GM12872 (cell line): Measurements from ENCODE around the gene MRPL24.

Experiments used
- CTCF ChIP-seq: IDR thresholded peaks from 3 replicates; pipeline ENCODE4 v1.5.1; 2011; ENCODE audit warnings: low read depth, mild to moderate bottlenecking, low read length, moderate library complexity; ENCODE audit not compliant: insufficient read depth

Gene MRPL24

GRCh38 chr1:156740741-156741480 lies at the start of gene MRPL24:
Gene MRPL24 (minus strand): TSS chr1:156741088. CDS start chr1:156738704, 2,384 bp downstream.
- TF ChIP-seq CTCF = no peak

- no peak for TF ChIP-seq CTCF
These were observed 48.9 kb upstream of the MRPL24 start for GRCh38 chr1:156789621-156790318.

DNA sequence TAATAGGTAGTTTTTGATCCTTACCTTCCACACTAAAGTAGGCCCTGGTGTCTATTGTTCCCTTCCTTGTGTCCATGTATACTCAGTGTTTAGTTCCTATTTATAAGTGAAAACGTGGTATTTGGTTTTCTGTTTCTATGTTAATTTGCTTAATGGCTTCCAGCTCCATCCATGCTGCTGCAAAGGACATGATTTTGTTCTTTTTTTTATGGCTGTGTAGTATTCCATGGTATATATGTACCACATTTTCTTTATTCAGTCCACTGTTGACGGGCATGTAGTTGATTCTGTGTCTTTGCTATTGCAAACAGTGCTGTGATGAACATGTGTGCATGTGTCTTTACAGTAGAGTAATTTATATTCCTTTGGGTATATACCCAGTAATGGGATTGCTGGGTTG lies 47.2 kb upstream of the MRPL24 start:
- TF ChIP-seq CTCF = no peak

DNA sequence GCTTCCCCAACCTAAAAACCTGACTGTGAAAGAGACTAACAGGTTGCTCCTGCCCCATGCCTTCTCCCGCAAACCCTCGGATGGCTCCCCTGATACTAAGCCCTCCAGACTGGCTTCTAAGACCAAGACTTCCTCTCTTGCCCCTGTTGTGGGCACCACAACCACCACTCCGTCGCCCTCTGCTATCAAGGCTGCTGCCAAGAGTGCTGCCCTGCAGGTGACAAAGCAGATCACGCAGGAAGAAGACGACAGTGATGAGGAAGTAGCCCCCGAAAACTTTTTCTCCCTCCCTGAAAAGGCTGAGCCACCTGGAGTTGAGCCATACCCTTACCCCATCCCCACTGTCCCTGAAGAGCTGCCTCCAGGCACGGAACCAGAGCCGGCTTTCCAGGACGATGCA lies 45.8 kb upstream of the MRPL24 start:
- TF ChIP-seq CTCF = no peak

DNA sequence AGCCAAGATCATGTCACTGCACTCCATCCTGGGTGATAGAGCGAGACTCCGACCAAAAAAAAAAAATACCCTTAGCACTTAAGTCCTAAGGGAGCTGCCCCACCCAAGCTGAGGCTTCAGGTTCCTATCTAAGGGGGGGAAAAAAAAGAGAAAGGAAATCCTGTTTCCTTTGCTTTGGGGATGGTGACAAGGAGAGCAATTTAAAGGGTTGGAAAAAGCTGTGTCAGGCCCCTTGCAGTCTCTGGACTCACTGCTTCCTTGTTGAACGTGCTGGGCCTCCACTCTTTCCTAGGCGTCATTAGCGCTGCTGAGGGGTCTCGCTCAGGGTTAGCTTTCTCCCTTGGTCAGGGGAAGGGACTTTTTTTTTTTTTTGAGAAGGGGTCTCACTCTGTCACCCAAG lies 44.6 kb upstream of the MRPL24 start:
- TF ChIP-seq CTCF = no peak

DNA sequence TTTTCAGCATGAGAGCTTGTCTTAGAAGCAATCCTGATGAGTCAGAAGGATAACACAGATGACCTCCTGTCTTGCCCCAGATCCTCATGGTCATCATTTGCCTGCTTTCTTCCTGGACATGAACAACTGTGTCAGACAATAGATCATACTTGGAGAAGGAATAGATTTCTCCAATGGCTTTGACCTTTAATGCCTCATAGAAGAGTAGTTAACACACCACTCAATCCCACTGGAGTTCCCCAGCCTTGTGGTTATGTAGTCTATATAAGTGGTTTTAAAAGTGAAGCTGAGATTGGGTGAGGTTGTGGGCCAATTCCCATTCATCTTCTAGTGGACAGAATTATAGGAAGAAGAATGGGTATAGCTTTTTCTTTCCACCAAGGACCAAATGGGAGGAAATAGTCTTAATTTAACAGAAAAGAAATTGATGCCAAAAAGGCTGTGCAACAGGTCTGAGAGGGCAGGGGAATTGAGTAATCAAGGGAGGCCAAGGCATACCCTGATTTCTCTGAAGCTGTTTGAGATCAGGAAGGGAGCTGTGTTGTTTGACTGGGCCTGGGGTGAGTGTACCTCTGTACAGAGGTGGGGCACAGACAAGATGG lies 40.8 kb upstream of the MRPL24 start:
- no peak for TF ChIP-seq CTCF

DNA sequence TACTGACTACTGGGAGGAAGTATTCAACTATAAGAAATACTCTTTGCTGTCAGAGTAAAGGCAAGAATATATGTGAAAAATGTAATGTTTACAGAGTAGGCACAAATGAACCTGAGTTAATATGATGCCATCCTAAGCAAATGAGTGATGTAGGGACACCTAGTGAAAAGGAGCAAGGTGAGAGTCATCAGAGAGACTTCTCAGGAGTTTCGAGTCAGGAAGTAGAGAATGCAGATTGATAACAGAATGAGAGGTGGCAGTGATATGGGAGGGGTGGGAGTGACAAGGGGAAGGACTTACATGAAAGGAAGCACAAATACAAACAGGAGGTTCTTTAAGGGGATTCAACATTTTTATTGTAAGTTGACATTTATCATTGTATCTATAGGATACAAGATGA lies 36.7 kb upstream of the MRPL24 start:
- no peak for TF ChIP-seq CTCF
